ENCODE measurements around the gene ZNF280D. TPM values are rescaled to one million over a fixed set of nuclear protein-coding genes. Genes with fewer than 3 reads are reported as not detected.

Gene ZNF280D
- total and polyA plus RNA-seq, 9 donors: 28.3 to 42.5 (median 33.8) TPM

DNA sequence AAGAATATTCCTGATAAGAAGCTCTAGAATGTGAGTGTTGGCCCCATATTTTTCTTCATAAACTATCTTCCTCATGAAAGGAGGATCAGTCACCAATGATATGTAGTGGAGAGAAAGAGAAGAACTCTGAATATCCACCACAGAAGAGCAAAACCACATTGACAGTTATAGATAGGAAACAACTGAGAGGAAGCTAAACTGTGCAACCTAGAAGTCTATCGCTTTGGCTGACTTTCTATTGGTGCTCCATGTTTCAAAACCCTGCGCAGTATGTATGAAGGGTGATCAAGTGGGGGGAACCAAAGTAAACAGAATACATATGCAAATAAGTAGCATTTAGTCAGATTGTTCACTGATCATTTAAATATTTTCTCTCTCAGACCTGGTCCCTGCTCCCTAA lies 41.0 kb upstream of the ZNF280D start:
- no peak for DNase-seq
- Histone ChIP-seq H3K36me3 (ENCODE audit: control insufficient read depth, insufficient read depth, low read length) (no peaks in the 10 kb centered on the region), H3K9me3 (replicated peaks; ENCODE audit: control insufficient read depth, low read depth, low read length) (no peaks in the 10 kb centered on the region), H3K27me3 (ENCODE audit: control insufficient read depth, insufficient read depth, low read length) (no peaks in the 10 kb centered on the region), H3K4me3 (ENCODE audit: low read length) (no peak overlapping the region), H3K27ac (ENCODE audit: low read length) (no peak overlapping the region), H3K4me1 (ENCODE audit: control insufficient read depth, insufficient read depth, low read length) (peaks cover 3% of the 10 kb centered on the region)
- whole genome bisulfite sequencing (ENCODE audit: insufficient coverage): no CpG with 5 or more reads among the region's 2 CpGs

DNA sequence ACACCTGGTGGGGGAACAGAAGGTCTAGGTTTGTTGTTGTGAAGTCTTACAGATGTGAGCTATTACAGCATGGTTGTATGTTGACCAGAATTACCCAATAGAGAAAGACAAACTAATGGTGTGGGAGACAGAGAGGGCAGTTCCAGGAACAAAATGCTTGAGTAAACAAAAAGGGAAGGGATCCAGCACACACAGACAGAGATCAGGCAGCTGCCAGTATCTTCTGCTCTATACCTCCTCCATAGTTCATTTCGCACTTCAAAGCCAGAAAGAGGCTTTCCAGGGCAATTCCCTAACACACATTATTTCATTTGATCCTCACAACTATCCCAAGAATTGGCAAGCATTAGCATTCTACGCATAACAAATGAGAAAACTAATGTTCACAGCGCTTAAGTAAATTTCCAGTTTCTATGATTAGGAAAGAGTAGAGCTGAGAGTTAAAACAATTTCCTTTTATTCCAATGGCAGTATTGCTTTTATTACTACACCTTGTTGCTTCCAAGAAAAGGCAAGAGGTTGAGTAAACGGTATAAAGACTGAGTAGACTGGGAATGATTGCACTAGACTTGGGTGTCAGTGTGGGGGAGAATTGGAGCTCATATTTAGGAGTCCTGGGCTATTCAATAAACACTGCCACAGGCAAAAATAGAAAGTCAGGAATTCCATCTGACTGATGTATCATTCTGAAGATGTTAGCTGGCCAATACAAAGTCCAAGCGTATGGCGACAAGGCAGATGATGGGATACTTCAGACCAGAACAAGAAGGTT lies 39.7 kb upstream of the ZNF280D start:
- H3K4me3 ChIP-seq (ENCODE audit: low read length): no peak overlapping the region
- peak; percentile 85 for DNase-seq
- 67% methylated on average over 2 of the region's 6 CpGs for WGBS (ENCODE audit: insufficient coverage)
- H3K9me3 ChIP-seq (replicated peaks; ENCODE audit: control insufficient read depth, low read depth, low read length): no peaks in the 10 kb centered on the region
- H3K36me3 ChIP-seq (ENCODE audit: control insufficient read depth, insufficient read depth, low read length): no peaks in the 10 kb centered on the region
- peaks cover 3% of the 10 kb centered on the region for H3K4me1 ChIP-seq (ENCODE audit: control insufficient read depth, insufficient read depth, low read length)
- no peaks in the 10 kb centered on the region for H3K27me3 ChIP-seq (ENCODE audit: control insufficient read depth, insufficient read depth, low read length)
- H3K27ac ChIP-seq (ENCODE audit: low read length): peak overlapping the region; percentile 30

DNA sequence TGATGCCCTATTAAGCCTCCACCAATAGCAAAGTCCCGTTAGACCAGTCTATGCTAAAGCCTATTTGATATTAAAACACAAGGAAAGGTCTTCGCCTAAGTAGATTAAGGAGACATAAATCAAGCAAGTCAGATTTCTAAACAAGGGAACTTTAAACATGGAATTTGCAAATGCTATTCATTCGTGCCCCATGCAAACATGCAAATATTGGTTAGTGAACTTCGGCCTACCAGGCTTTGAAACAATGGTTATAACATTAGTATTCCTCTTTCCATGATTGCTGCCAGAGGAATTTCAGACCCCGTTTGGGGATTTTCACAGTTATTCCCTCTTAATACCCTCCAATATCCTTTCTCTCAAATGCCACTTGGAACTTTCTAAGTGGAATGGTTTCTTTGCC lies 36.9 kb upstream of the ZNF280D start:
- H3K27me3 ChIP-seq (ENCODE audit: control insufficient read depth, insufficient read depth, low read length): no peaks in the 10 kb centered on the region
- peaks cover 5% of the 10 kb centered on the region for H3K4me1 ChIP-seq (ENCODE audit: control insufficient read depth, insufficient read depth, low read length)
- WGBS (ENCODE audit: insufficient coverage): 77% methylated on average over 2 of the region's 5 CpGs
- H3K27ac ChIP-seq (ENCODE audit: low read length): no peak overlapping the region
- no peak for DNase-seq
- H3K9me3 ChIP-seq (replicated peaks; ENCODE audit: control insufficient read depth, low read depth, low read length): no peaks in the 10 kb centered on the region
- no peak overlapping the region for H3K4me3 ChIP-seq (ENCODE audit: low read length)
- H3K36me3 ChIP-seq (ENCODE audit: control insufficient read depth, insufficient read depth, low read length): no peaks in the 10 kb centered on the region

DNA sequence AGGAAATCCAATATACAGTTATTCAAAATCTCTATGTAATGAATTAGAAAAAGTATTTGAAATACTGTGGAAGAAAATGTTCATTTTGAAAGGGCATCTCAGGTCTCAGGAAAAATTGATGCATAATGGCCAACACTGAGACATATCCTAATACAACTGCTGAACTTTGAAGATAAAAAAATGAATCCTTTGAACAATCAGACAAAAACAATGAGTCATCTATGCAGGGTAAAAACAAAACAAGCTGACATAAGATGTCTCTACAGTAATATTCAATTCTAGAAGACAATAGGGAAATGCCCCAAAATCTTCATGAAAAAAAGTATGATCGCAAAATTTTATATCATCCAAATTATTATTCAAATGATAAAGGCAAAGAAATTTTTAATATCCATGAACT lies 34.0 kb upstream of the ZNF280D start:
- Histone ChIP-seq H3K4me1 (ENCODE audit: control insufficient read depth, insufficient read depth, low read length) (peaks cover 2% of the 10 kb centered on the region), H3K4me3 (ENCODE audit: low read length) (no peak overlapping the region), H3K27me3 (ENCODE audit: control insufficient read depth, insufficient read depth, low read length) (no peaks in the 10 kb centered on the region), H3K36me3 (ENCODE audit: control insufficient read depth, insufficient read depth, low read length) (no peaks in the 10 kb centered on the region), H3K27ac (ENCODE audit: low read length) (no peak overlapping the region), H3K9me3 (replicated peaks; ENCODE audit: control insufficient read depth, low read depth, low read length) (no peaks in the 10 kb centered on the region)
- DNase-seq: no peak
- WGBS (ENCODE audit: insufficient coverage): no CpG with 5 or more reads among the region's 1 CpG

DNA sequence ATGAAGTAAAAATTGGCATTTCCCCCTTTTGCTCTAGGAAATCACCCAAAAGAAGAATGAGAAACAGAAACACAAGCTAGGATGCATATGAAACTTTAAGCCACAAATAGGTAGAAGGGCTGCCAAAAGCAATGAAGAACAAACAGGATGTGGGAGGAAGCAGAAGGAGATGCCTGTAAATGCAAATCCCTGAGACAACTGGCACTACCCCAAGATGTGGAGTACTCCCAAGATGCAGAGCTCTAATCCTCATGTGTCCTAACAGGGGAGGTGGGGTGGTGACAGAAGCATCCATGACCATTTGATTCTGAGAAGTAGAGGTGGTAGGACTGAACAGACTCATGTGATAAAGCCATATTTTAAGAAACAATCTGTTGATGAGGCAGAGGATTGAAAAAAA lies 31.9 kb upstream of the ZNF280D start:
- H3K9me3 ChIP-seq (replicated peaks; ENCODE audit: control insufficient read depth, low read depth, low read length): no peaks in the 10 kb centered on the region
- H3K36me3 ChIP-seq (ENCODE audit: control insufficient read depth, insufficient read depth, low read length): no peaks in the 10 kb centered on the region
- peak; percentile 89 for DNase-seq
- H3K4me3 ChIP-seq (ENCODE audit: low read length): no peak overlapping the region
- H3K4me1 ChIP-seq (ENCODE audit: control insufficient read depth, insufficient read depth, low read length): peaks cover 2% of the 10 kb centered on the region
- peak overlapping the region; percentile 2 for H3K27ac ChIP-seq (ENCODE audit: low read length)
- no peaks in the 10 kb centered on the region for H3K27me3 ChIP-seq (ENCODE audit: control insufficient read depth, insufficient read depth, low read length)

DNA sequence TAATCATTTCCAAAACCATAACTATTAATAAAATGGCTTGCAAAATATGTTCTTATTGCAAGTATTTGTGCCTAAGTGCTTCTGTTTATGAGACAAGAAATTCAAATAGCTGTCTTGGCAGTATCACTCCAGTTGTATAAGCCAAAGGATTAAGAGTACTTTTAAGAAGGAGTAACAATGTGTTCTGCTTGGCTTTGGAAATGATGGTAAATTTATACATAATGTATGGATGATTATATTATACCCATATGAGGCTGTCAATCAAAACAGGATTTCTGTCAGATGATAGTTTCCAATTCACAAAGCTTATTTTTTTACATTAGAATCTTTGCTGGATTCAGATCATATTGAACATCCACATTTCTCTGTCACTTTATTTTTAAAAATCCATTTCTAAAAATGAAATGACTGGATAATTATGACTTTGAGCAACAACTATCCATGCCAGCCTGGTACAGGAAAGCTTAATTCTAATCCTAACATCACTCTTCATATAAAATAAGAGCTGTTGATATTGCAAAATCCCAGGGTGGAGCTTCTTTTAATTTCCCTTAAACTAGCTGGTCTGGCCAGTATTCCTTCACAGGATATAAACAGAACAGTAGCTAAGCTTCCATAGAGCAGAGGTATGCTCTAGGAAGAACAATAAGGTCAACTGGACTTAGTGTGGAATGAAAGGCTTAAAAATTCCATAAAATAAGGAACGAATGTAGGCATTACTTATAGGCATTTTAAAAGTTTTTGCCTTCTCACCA lies 30.0 kb upstream of the ZNF280D start:
- WGBS (ENCODE audit: insufficient coverage): no CpG with 5 or more reads among the region's 1 CpG
- Histone ChIP-seq H3K9me3 (replicated peaks; ENCODE audit: control insufficient read depth, low read depth, low read length) (no peaks in the 10 kb centered on the region), H3K27ac (ENCODE audit: low read length) (no peak overlapping the region), H3K4me1 (ENCODE audit: control insufficient read depth, insufficient read depth, low read length) (peaks cover 4% of the 10 kb centered on the region), H3K36me3 (ENCODE audit: control insufficient read depth, insufficient read depth, low read length) (no peaks in the 10 kb centered on the region), H3K4me3 (ENCODE audit: low read length) (no peak overlapping the region), H3K27me3 (ENCODE audit: control insufficient read depth, insufficient read depth, low read length) (no peaks in the 10 kb centered on the region)
- peak; percentile 61 for DNase-seq

DNA sequence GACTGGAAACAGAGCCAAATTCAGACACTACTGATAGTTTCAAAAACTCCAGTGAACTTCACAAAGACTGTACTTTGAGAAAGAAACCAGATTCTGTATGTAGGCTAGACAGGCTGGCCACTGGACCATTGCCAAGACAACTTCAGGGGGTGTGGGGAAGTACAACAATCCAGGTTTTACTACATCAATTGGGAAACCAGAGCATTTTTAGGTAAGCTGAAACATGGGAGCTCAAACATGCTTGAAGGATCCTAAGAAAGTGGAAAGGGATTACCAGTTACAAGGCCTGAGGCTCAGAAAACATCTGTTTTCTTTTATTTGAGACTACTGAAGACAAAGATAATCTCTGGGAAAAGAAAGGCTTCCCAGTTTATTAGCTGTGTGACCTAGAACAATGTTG lies 26.9 kb upstream of the ZNF280D start:
- Histone ChIP-seq H3K4me1 (ENCODE audit: control insufficient read depth, insufficient read depth, low read length) (peaks cover 2% of the 10 kb centered on the region), H3K27ac (ENCODE audit: low read length) (no peak overlapping the region), H3K4me3 (ENCODE audit: low read length) (no peak overlapping the region), H3K27me3 (ENCODE audit: control insufficient read depth, insufficient read depth, low read length) (no peaks in the 10 kb centered on the region), H3K36me3 (ENCODE audit: control insufficient read depth, insufficient read depth, low read length) (no peaks in the 10 kb centered on the region), H3K9me3 (replicated peaks; ENCODE audit: control insufficient read depth, low read depth, low read length) (no peaks in the 10 kb centered on the region)
- DNase-seq: peak; percentile 14

DNA sequence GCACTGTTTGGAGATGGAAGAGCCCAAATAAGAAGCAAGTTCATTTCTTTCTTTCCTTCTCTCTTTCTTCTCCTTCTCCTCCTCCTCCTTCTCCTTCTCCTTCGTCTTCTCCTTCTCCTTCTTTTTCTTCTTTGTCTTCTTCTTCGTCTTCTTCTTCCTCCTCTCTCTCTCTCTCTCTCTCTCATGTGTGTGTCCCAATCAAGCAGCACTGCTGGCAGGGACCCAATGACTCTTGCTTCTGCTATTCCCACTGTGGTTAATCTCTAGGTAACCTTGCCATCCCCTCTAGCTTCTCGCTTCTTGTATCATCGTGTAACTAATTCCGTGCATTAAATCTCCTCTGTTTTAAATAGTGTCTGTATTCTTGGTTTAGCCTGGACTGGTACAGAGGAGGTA lies 26.1 kb upstream of the ZNF280D start:
- peaks cover 2% of the 10 kb centered on the region for H3K4me1 ChIP-seq (ENCODE audit: control insufficient read depth, insufficient read depth, low read length)
- no peak for DNase-seq
- no peaks in the 10 kb centered on the region for H3K27me3 ChIP-seq (ENCODE audit: control insufficient read depth, insufficient read depth, low read length)
- no peak overlapping the region for H3K4me3 ChIP-seq (ENCODE audit: low read length)
- 70% methylated on average over 2 of the region's 5 CpGs for WGBS (ENCODE audit: insufficient coverage)
- H3K9me3 ChIP-seq (replicated peaks; ENCODE audit: control insufficient read depth, low read depth, low read length): no peaks in the 10 kb centered on the region
- H3K27ac ChIP-seq (ENCODE audit: low read length): no peak overlapping the region
- no peaks in the 10 kb centered on the region for H3K36me3 ChIP-seq (ENCODE audit: control insufficient read depth, insufficient read depth, low read length)

DNA sequence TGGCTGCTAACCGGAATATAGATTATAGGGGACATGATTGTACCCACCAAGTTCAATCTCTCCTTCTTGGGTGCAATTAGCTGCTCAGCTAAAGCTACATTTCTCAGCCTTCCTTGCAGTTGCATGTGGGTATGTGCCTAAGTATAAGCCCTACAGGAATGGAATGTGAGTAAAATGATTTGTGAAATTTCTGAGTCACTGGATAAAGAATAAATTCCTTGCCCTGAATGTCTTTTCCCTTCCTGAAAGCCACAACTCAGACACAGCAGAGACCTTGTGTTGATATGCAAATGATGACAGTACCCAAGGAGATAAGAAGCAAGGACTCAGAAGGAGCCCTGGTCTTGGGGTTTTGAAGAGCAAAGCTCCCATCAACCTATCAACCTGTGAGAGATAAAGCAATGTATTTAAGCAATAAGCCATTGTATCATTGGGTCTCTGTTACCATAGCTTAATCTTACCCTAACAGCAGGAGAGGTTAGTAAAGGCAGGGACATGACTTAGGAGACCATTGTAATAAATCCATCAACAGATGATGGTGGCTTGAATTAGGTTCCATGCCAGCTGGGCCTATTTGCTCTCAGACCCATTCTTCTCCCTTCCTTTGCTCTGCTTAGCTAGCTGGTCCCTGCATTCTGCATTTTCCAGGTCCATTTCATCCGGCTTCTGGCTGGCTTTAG lies 25.6 kb upstream of the ZNF280D start:
- WGBS (ENCODE audit: insufficient coverage): 80% methylated on average over 1 of the region's 2 CpGs
- Histone ChIP-seq H3K27me3 (ENCODE audit: control insufficient read depth, insufficient read depth, low read length) (no peaks in the 10 kb centered on the region), H3K4me3 (ENCODE audit: low read length) (no peak overlapping the region), H3K9me3 (replicated peaks; ENCODE audit: control insufficient read depth, low read depth, low read length) (no peaks in the 10 kb centered on the region), H3K4me1 (ENCODE audit: control insufficient read depth, insufficient read depth, low read length) (peaks cover 2% of the 10 kb centered on the region), H3K27ac (ENCODE audit: low read length) (no peak overlapping the region), H3K36me3 (ENCODE audit: control insufficient read depth, insufficient read depth, low read length) (no peaks in the 10 kb centered on the region)
- DNase-seq: no peak

DNA sequence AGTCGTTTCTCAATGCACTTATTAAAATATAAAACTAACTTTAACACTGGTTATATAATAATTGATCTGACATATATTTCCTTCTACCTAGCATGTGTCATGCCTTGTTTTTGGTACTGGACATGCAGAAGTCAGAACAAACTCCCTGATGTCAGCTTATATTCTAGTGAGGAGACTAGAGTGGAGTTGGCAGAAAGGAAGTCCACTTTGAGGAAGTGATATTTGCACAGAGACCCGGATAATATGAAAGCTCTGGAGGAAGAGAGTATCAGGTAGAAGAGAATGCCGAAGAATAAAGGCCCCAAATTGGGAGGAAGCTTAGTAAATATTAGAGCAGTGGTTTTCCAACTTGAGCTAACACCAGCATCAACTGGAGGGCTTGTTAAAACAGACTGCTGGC lies 24.6 kb upstream of the ZNF280D start:
- no peak overlapping the region for H3K4me3 ChIP-seq (ENCODE audit: low read length)
- DNase-seq: no peak
- WGBS (ENCODE audit: insufficient coverage): 80% methylated on average over 2 of the region's 3 CpGs
- H3K27me3 ChIP-seq (ENCODE audit: control insufficient read depth, insufficient read depth, low read length): no peaks in the 10 kb centered on the region
- no peak overlapping the region for H3K27ac ChIP-seq (ENCODE audit: low read length)
- no peaks in the 10 kb centered on the region for H3K36me3 ChIP-seq (ENCODE audit: control insufficient read depth, insufficient read depth, low read length)
- H3K4me1 ChIP-seq (ENCODE audit: control insufficient read depth, insufficient read depth, low read length): peaks cover 2% of the 10 kb centered on the region
- H3K9me3 ChIP-seq (replicated peaks; ENCODE audit: control insufficient read depth, low read depth, low read length): no peaks in the 10 kb centered on the region

All from muscle of leg (tissue), 11 donors.